HCT116 (cell line): ENCODE data around the gene PARVB. TPM values are rescaled to one million over a fixed set of nuclear protein-coding genes. Genes with fewer than 3 reads are reported as not detected.

ENCODE experiments used
- ATAC-seq: fragments of 200-7000 bp; cut with Tn5 transposase; 2 replicates; pipeline ENCODE4 v1.9.1; 2020; ENCODE audit warnings: mild to moderate bottlenecking, moderate library complexity
- BruUV-seq: library from RNA; stranded (reverse); fragments of 400-500 nt; replicated peaks from 2 replicates; lab custom pipeline; 2021; lab: Mats Ljungman, UMichigan
- CTCF ChIA-PET: fragments of 300-600 bp; sonication (Branson Sonifier 250); formaldehyde crosslinking; loops from one replicate; lab custom pipeline; 2021; ENCODE audit warnings: antibody characterized with exemption; lab: Charles Lee
- POLR2A ChIA-PET: fragments of 300-600, 350-600 bp; sonication (Branson Sonifier 250); formaldehyde crosslinking; loops from one replicate; lab custom pipeline; 2021; ENCODE audit warnings: antibody characterized with exemption; lab: Charles Lee
- RAD21 ChIA-PET, 2 experiments: fragments of 300-600 bp; sonication (Branson Sonifier 250); formaldehyde crosslinking; loops; one replicate each; lab custom pipeline; 2023; ENCODE audit warnings: low total read pairs in 2 of 2; ENCODE audit not compliant: uncharacterized antibody in 2 of 2, unreplicated experiment in 2 of 2, low non-redundant PET in 1 of 2; lab: Charles Lee
- DNase-seq: peaks from one replicate; pipeline ENCODE4 v3.0.0-alpha.2; 2010; ENCODE audit warnings: low read depth, low spot score
- H2AFZ ChIP-seq: fragments of 200-600 bp; shearing (Covaris generic), sonication (generic); 2 replicates; pipeline ENCODE4 v1.6.1; 2017; ENCODE audit warnings: low read depth, mixed run types, mixed read lengths, antibody characterized with exemption, low read length; ENCODE audit not compliant: poor library complexity, severe bottlenecking
- H3K27ac ChIP-seq: 2 replicates; pipeline ENCODE4 v1.5.1; 2012; ENCODE audit warnings: low read depth, low read length
- H3K27me3 ChIP-seq: fragments of 200-600 bp; sonication (generic); 2 replicates; pipeline ENCODE4 v1.6.1; 2016; ENCODE audit warnings: mixed run types, low read length, mixed read lengths; ENCODE audit not compliant: insufficient read depth
- H3K36me3 ChIP-seq, 2 experiments: fragments of 200-500 bp in 1 of 2; fragments of 200-600 bp in 1 of 2; sonication (Bioruptor generic) in 1 of 2; sonication (generic) in 1 of 2; 2 replicates each; pipeline versions ENCODE4 v1.5.1 to v1.6.1; 2014 to 2016; ENCODE audit warnings: low read length in 2 of 2, inconsistent platforms in 1 of 2, mixed read lengths in 1 of 2, mixed run types in 1 of 2; ENCODE audit not compliant: insufficient read depth in 2 of 2, control insufficient read depth in 1 of 2
- H3K4me1 ChIP-seq, 2 experiments: fragments of 200-600 bp in 1 of 2; sonication (generic) in 1 of 2; 2 replicates each; pipeline versions ENCODE4 v1.5.1 to v1.6.1; 2012 to 2017; ENCODE audit warnings: low read length in 2 of 2, inconsistent platforms in 1 of 2, mild to moderate bottlenecking in 1 of 2, mixed read lengths in 1 of 2, mixed run types in 1 of 2, moderate library complexity in 1 of 2; ENCODE audit not compliant: insufficient read depth in 2 of 2, control insufficient read depth in 1 of 2
- H3K4me2 ChIP-seq: fragments of 200-600 bp; sonication (generic); 2 replicates; pipeline ENCODE4 v1.6.1; 2017; ENCODE audit warnings: mixed run types, low read length, mixed read lengths
- H3K4me3 ChIP-seq, 2 experiments: fragments of 200-600 bp in 1 of 2; sonication (generic) in 1 of 2; replicated peaks in 1 of 2; 2 replicates each; pipeline ENCODE4 v1.5.1; 2011 to 2016; ENCODE audit warnings: low read length in 2 of 2, control low read depth in 1 of 2, low read depth in 1 of 2, mild to moderate bottlenecking in 1 of 2, mixed read lengths in 1 of 2, mixed run types in 1 of 2
- H3K79me2 ChIP-seq: fragments of 200-600 bp; sonication (generic); 2 replicates; pipeline ENCODE4 v1.6.1; 2017; ENCODE audit warnings: mild to moderate bottlenecking, mixed run types, low read length, moderate library complexity, mixed read lengths; ENCODE audit not compliant: insufficient read depth
- H3K9ac ChIP-seq: fragments of 200-600 bp; sonication (generic); 2 replicates; pipeline ENCODE4 v1.6.1; 2016; ENCODE audit warnings: low read length, mixed read lengths
- H3K9me2 ChIP-seq: fragments of 200-600 bp; sonication (generic), shearing (Covaris generic); 2 replicates; pipeline ENCODE4 v1.6.1; 2017; ENCODE audit warnings: mixed run types, mild to moderate bottlenecking, moderate library complexity; ENCODE audit not compliant: insufficient read depth
- H3K9me3 ChIP-seq, 2 experiments: fragments of 200-500 bp in 1 of 2; fragments of 200-600 bp in 1 of 2; sonication (Bioruptor generic) in 1 of 2; sonication (generic) in 1 of 2; 2 replicates each; pipeline ENCODE4 v1.6.1; 2014 to 2017; ENCODE audit warnings: low read length in 2 of 2, mixed read lengths in 2 of 2, inconsistent platforms in 1 of 2, low read depth in 1 of 2, mild to moderate bottlenecking in 1 of 2, mixed run types in 1 of 2, moderate library complexity in 1 of 2; ENCODE audit not compliant: control insufficient read depth in 1 of 2, insufficient read depth in 1 of 2
- H4K20me1 ChIP-seq: fragments of 200-600 bp; sonication (generic), shearing (Covaris generic); 2 replicates; pipeline ENCODE4 v1.6.1; 2017; ENCODE audit warnings: mixed run types, mild to moderate bottlenecking, moderate library complexity; ENCODE audit not compliant: insufficient read depth
- ATF3 ChIP-seq: IDR thresholded peaks from 2 replicates; pipeline ENCODE4 v1.6.1; 2012
- CBX3 ChIP-seq: IDR thresholded peaks from 2 replicates; pipeline ENCODE4 v1.6.1; 2012; ENCODE audit warnings: low read depth
- CTCF ChIP-seq, 3 experiments: fragments of 200-600 bp in 1 of 3; sonication (generic) in 1 of 3; IDR thresholded peaks in 2 of 3; conservative IDR thresholded peaks in 1 of 3; 2 replicates each; pipeline ENCODE4 v1.5.1; 2012 to 2017; ENCODE audit warnings: low read depth in 2 of 3, low read length in 2 of 3, antibody characterized with exemption in 1 of 3, borderline replicate concordance in 1 of 3, control low read depth in 1 of 3, mild to moderate bottlenecking in 1 of 3, mixed read lengths in 1 of 3, mixed run types in 1 of 3, moderate library complexity in 1 of 3; ENCODE audit not compliant: insufficient read depth in 1 of 3
- EGR1 ChIP-seq: IDR thresholded peaks from 2 replicates; pipeline ENCODE4 v1.6.1; 2012; ENCODE audit warnings: low read depth
- ELF1 ChIP-seq: IDR thresholded peaks from 2 replicates; pipeline ENCODE4 v1.6.1; 2012; ENCODE audit warnings: low read depth, borderline replicate concordance
- EZH2 ChIP-seq: fragments of 200-600 bp; sonication (generic); IDR thresholded peaks from 2 replicates; pipeline ENCODE4 v1.6.1; 2017; ENCODE audit warnings: antibody characterized with exemption, mixed run types
- FOSL1 ChIP-seq: IDR thresholded peaks from 2 replicates; pipeline ENCODE4 v1.6.1; 2012; ENCODE audit warnings: low read depth
- JUND ChIP-seq: IDR thresholded peaks from 2 replicates; pipeline ENCODE4 v1.6.1; 2012
- POLR2AphosphoS5 ChIP-seq: IDR thresholded peaks from 2 replicates; pipeline ENCODE4 v1.6.1; 2011; ENCODE audit warnings: mild to moderate bottlenecking, low read depth, low read length, moderate library complexity
- RAD21 ChIP-seq: IDR thresholded peaks from 2 replicates; pipeline ENCODE4 v1.6.1; 2012; ENCODE audit warnings: low read depth, mild to moderate bottlenecking
- REST ChIP-seq: IDR thresholded peaks from 2 replicates; pipeline ENCODE4 v1.6.1; 2012; ENCODE audit warnings: low read depth
- SIN3A ChIP-seq: IDR thresholded peaks from 2 replicates; pipeline ENCODE4 v1.6.1; 2012; ENCODE audit warnings: low read depth
- SP1 ChIP-seq: IDR thresholded peaks from 2 replicates; pipeline ENCODE4 v1.6.1; 2012; ENCODE audit warnings: low read depth
- ZBTB33 ChIP-seq: IDR thresholded peaks from 2 replicates; pipeline ENCODE4 v1.6.1; 2011; ENCODE audit warnings: mild to moderate bottlenecking, low read length, moderate library complexity; ENCODE audit not compliant: insufficient replicate concordance; ENCODE audit errors: extremely low read depth
- ZNF274 ChIP-seq: fragments of 200-500 bp; sonication (Bioruptor generic); IDR thresholded peaks from 2 replicates; pipeline ENCODE4 v1.6.1; 2014; ENCODE audit warnings: mild to moderate bottlenecking, low read depth, low read length, inconsistent platforms
- intact Hi-C: fragments of 100-400 bp; cut with micrococcal nuclease; formaldehyde crosslinking; loops from 2 replicates; pipeline ENCODE4 v1.10.0; 2022
- total RNA-seq: library from RNA; stranded (reverse); gene quantifications from one replicate; pipeline ENCODE4 v1.2.1, GENCODE V29; 2021; ENCODE audit not compliant: unreplicated experiment

The PARVB gene
- total RNA-seq, 1 experiment from 2014 or later = 21.4 TPM

GRCh38 chr22:44005524-44005923 is 18.6 kb upstream of the PARVB start:
- no TSS peak for BruUV-seq
- no peaks in the 10 kb centered on the region for H4K20me1 ChIP-seq
- H3K36me3 ChIP-seq = no peaks in the 10 kb centered on the region
- CTCF ChIA-PET = interaction anchor here (1.5 to 2.1 kb wide), 2 partner anchors 12 to 620 kb away, joined by 5 to 7 read pairs; no protein-coding TSS in a partner anchor
- no peaks in the 10 kb centered on the region for H3K79me2 ChIP-seq
- no peak for DNase-seq
- H3K4me2 ChIP-seq = no peak overlapping the region
- H3K9ac ChIP-seq = no peak overlapping the region
- H3K4me1 ChIP-seq = no peaks in the 10 kb centered on the region
- no peaks in the 10 kb centered on the region for H3K9me2 ChIP-seq
- intact Hi-C loops = no loop called here
- H3K27me3 ChIP-seq = no peaks in the 10 kb centered on the region
- H3K9me3 ChIP-seq = no peaks in the 10 kb centered on the region
- no peak overlapping the region for H3K27ac ChIP-seq
- no peak overlapping the region for H2AFZ ChIP-seq
- TF ChIP-seq FOSL1 (no peak), REST (no peak), JUND (no peak), POLR2AphosphoS5 (no peak), CTCF (IDR thresholded peaks at IDR 0.05 in 2 of 3, conservative IDR thresholded peaks at IDR 0.05 in 1 of 3; ENCODE audit: borderline replicate concordance in 1 of 3, insufficient read depth in 1 of 3, low read depth in 2 of 3, low read length in 2 of 3) (no peak), ZBTB33 (no peak), SIN3A (no peak), EGR1 (no peak), EZH2 (no peak), ZNF274 (no peak), ELF1 (no peak), SP1 (no peak), ATF3 (no peak), CBX3 (no peak), RAD21 (no peak)
- no peak for ATAC-seq
- POLR2A ChIA-PET = no interaction called here
- RAD21 ChIA-PET = no interaction called here
- H3K4me3 ChIP-seq = no peak overlapping the region
